Lower lobe of right lung (tissue), 2 donors: ENCODE results near the gene CTNNA3. TPM values are rescaled to one million over a fixed set of nuclear protein-coding genes. Genes with fewer than 3 reads are reported as not detected.

Experiments used
- ATAC-seq, 2 donors: fragments of 200-7000 bp; cut with Tn5 transposase; one replicate each; pipeline ENCODE4 v1.9.1; 2020 to 2022; ENCODE audit warnings: mild to moderate bottlenecking in 2 of 2, moderate library complexity in 2 of 2
- DNase-seq: peaks from one replicate; pipeline ENCODE4 v3.0.0-alpha.2; 2020
- H3K27ac ChIP-seq: fragments of 200-600 bp; one replicate; pipeline ENCODE4 v1.8.0; 2022
- H3K27me3 ChIP-seq: fragments of 200-600 bp; one replicate; pipeline ENCODE4 v1.8.0; 2022; ENCODE audit warnings: low read depth
- H3K36me3 ChIP-seq: fragments of 200-600 bp; one replicate; pipeline ENCODE4 v1.8.0; 2022; ENCODE audit warnings: mild to moderate bottlenecking
- H3K4me1 ChIP-seq: fragments of 200-600 bp; one replicate; pipeline ENCODE4 v1.8.0; 2022
- H3K4me3 ChIP-seq: fragments of 200-600 bp; one replicate; pipeline ENCODE4 v1.8.0; 2022; ENCODE audit warnings: mild to moderate bottlenecking
- H3K9me3 ChIP-seq: fragments of 200-600 bp; one replicate; pipeline ENCODE4 v1.8.0; 2022
- intact Hi-C: fragments of 100-400 bp; cut with DNase I; formaldehyde crosslinking; loops from one replicate; pipeline ENCODE4 v1.11.0; 2022
- total RNA-seq: library from RNA; stranded (reverse); fragmentation: NEBNext Ultra II Directional; extraction: Animal tissue kit (Norgen Biotek cat#: 25700); gene quantifications from one replicate; pipeline ENCODE4 v1.2.1, GENCODE V29; 2021
- TF ChIP-seq, protein P1 (sequence below): fragments of 200-600 bp; IDR thresholded peaks from one replicate; pipeline ENCODE4 v1.8.0; 2022; ENCODE audit warnings: antibody characterized with exemption, mild to moderate bottlenecking
- donor health status: DM: no; HTN: yes; CAD: no; lungs with severe emphysema.

Gene CTNNA3
- total RNA-seq, 1 donor from 2014 or later, result not detected

GRCh38 chr10:67664942-67665341, 31.1 kb downstream of the CTNNA3 start:
- no peaks in the 10 kb centered on the region for H3K9me3 ChIP-seq
- no peak for DNase-seq
- no peaks in the 10 kb centered on the region for H3K36me3 ChIP-seq
- no peaks in the 10 kb centered on the region for H3K27me3 ChIP-seq
- TF ChIP-seq, protein P1, sequence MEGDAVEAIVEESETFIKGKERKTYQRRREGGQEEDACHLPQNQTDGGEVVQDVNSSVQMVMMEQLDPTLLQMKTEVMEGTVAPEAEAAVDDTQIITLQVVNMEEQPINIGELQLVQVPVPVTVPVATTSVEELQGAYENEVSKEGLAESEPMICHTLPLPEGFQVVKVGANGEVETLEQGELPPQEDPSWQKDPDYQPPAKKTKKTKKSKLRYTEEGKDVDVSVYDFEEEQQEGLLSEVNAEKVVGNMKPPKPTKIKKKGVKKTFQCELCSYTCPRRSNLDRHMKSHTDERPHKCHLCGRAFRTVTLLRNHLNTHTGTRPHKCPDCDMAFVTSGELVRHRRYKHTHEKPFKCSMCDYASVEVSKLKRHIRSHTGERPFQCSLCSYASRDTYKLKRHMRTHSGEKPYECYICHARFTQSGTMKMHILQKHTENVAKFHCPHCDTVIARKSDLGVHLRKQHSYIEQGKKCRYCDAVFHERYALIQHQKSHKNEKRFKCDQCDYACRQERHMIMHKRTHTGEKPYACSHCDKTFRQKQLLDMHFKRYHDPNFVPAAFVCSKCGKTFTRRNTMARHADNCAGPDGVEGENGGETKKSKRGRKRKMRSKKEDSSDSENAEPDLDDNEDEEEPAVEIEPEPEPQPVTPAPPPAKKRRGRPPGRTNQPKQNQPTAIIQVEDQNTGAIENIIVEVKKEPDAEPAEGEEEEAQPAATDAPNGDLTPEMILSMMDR, result no peak
- no peak overlapping the region for H3K27ac ChIP-seq
- intact Hi-C loops, result no loop called here
- no peaks in the 10 kb centered on the region for H3K4me1 ChIP-seq
- H3K4me3 ChIP-seq, result no peak overlapping the region
- no peak for ATAC-seq

DNA sequence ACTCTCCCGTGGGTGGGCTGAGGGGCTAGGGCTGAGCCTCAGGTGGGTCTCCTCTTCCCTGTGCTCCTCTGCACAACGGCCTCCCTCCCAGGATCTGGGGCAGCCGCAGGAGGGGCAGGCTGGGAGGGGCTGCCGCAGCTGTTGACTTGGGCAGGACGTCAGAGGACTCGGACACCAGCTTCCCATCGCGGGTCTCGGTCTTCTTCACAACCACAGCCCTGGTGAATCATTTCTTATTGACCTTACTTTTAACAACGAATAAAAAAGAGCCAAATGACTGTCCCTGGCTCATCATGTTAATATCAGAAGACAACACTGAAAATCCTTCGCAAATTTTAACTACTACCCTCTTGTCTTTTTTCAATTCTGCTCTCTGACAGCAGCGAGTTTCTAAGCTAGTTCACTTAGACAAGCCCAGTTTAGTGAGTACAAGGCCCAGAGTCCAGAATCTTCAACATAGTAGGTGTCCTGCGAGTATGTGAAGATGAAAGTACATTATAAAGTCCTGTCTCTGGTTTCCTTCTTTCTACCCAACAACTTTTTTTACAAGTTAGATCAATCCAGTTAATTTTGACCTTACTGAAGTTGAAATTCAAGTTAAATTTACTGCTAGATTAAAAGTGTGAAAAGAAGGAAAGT, 32.4 kb downstream of the CTNNA3 start:
- H3K9me3 ChIP-seq, result no peaks in the 10 kb centered on the region
- intact Hi-C loops, result no loop called here
- no peak for DNase-seq
- TF ChIP-seq, protein P1, result no peak
- ATAC-seq, result no peak
- H3K27ac ChIP-seq, result no peak overlapping the region
- H3K4me3 ChIP-seq, result no peak overlapping the region
- no peaks in the 10 kb centered on the region for H3K27me3 ChIP-seq
- H3K36me3 ChIP-seq, result no peaks in the 10 kb centered on the region
- H3K4me1 ChIP-seq, result no peaks in the 10 kb centered on the region

GRCh38 chr10:67662415-67662814, 33.6 kb downstream of the CTNNA3 start:
- Histone ChIP-seq H3K27me3 (no peaks in the 10 kb centered on the region), H3K27ac (no peak overlapping the region), H3K4me3 (no peak overlapping the region), H3K36me3 (no peaks in the 10 kb centered on the region), H3K9me3 (no peaks in the 10 kb centered on the region), H3K4me1 (no peaks in the 10 kb centered on the region)
- intact Hi-C loops, result no loop called here
- no peak for ATAC-seq
- DNase-seq, result no peak
- TF ChIP-seq, protein P1, result no peak

GRCh38 chr10:67659497-67659896, 36.5 kb downstream of the CTNNA3 start:
- DNase-seq, result no peak
- Histone ChIP-seq H3K9me3 (no peaks in the 10 kb centered on the region), H3K27me3 (no peaks in the 10 kb centered on the region), H3K4me1 (no peaks in the 10 kb centered on the region), H3K4me3 (no peak overlapping the region), H3K27ac (no peak overlapping the region), H3K36me3 (no peaks in the 10 kb centered on the region)
- intact Hi-C loops, result no loop called here
- TF ChIP-seq, protein P1, result no peak
- no peak for ATAC-seq

GRCh38 chr10:67657775-67658174, 38.2 kb downstream of the CTNNA3 start:
- no peaks in the 10 kb centered on the region for H3K4me1 ChIP-seq
- H3K9me3 ChIP-seq, result no peaks in the 10 kb centered on the region
- H3K27ac ChIP-seq, result no peak overlapping the region
- TF ChIP-seq, protein P1, result no peak
- intact Hi-C loops, result no loop called here
- H3K27me3 ChIP-seq, result no peaks in the 10 kb centered on the region
- H3K36me3 ChIP-seq, result no peaks in the 10 kb centered on the region
- H3K4me3 ChIP-seq, result no peak overlapping the region
- ATAC-seq (no peak), DNase-seq (no peak)
